ENCODE data around the gene WDR7.

The WDR7 gene

DNA sequence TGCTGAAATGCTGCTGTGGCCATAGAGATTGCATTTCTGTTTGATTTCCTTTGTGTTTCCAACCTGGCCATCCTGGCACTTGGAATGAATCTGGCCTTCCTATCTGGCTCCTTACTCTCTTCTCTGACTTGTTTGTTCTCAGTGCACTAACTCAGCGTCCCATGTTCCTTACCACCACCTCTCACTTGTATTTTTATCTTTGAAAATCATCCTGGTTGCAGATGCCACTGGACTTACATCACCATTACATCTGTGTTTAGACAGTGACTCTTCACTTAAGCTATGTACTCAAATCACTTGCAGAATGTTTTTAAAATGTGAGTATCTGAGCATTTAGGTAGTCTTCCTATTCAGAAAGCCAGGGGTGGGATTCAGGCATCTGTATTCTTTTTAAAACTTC, 239.5 kb downstream of the WDR7 start:
- DNase-seq (ENCODE audit: low read depth), result peak; percentile 67

DNA sequence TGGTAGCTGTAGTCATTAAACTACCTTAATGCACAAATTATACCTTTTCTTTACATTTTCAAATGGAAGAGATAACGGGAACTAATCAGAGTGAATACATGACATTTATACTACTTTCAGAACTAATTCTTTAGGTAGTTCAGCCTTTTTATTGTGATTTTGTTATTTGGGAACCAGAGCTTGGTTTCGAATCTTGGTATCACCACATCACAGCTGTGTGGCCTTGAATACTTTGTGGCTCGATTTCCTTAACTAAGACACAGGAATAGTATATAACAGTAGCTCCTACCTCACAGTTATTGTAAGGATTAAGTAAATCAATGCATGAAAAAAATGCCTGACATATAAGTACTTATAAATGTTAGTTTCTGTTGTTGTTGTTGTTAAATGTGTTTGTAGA, 240.0 kb downstream of the WDR7 start:
- no peak for DNase-seq (ENCODE audit: low read depth)

DNA sequence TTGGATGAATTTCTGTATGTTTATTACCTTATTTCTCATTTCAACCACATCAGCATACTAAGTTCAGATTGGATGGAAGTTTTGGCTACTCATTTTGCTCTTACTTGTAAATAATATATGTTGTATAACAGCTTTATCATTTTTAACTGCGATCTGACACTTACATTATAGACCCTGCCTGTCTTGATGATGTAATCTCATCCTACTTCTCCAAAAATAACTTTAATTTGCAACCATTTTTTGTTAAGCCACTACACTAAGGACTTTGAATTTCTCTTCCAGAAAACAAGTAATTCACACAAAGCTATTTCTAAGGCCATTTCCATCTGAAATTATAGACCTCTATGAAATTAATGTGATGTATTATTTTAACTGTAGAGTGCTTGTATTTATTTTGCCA, 240.7 kb downstream of the WDR7 start:
- no peak for DNase-seq (ENCODE audit: low read depth)

DNA sequence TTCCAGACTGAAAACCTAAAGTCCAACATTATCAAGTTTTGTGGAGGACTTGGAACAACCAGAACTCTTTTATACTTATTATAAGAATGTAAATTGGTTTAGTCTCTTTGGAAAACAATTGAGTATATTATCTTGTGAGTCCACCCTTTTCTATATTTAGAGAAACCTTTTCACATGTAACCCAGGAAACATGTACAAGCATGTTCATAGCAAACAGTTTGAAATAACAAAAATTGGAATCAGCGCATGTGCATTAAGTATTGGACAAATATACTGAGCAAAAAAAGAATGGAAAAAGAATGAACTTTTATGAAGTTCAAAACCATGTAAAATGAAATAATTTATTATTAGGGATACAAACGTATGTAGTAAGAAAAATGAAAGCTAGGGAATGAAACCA, 246.0 kb downstream of the WDR7 start:
- no peak for DNase-seq (ENCODE audit: low read depth)

DNA sequence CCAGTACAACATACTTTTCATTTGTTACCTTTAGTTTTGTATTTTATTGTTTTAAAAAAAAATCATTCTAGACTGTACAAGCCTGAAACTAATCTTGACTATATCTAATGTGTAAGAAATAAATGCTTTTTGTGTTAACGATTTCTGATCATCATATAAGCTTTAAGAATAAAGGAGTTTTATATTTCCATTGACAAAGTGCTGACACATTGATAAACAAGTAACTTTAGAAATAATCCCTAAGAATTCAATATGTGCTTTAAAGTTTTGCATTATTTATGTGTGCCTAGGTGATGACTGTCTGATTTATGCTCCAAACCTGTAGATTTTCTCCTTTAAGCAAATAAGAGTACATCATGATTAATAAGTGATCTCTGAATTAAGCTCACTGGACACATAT, 248.5 kb downstream of the WDR7 start:
- no peak for DNase-seq (ENCODE audit: low read depth)

DNA sequence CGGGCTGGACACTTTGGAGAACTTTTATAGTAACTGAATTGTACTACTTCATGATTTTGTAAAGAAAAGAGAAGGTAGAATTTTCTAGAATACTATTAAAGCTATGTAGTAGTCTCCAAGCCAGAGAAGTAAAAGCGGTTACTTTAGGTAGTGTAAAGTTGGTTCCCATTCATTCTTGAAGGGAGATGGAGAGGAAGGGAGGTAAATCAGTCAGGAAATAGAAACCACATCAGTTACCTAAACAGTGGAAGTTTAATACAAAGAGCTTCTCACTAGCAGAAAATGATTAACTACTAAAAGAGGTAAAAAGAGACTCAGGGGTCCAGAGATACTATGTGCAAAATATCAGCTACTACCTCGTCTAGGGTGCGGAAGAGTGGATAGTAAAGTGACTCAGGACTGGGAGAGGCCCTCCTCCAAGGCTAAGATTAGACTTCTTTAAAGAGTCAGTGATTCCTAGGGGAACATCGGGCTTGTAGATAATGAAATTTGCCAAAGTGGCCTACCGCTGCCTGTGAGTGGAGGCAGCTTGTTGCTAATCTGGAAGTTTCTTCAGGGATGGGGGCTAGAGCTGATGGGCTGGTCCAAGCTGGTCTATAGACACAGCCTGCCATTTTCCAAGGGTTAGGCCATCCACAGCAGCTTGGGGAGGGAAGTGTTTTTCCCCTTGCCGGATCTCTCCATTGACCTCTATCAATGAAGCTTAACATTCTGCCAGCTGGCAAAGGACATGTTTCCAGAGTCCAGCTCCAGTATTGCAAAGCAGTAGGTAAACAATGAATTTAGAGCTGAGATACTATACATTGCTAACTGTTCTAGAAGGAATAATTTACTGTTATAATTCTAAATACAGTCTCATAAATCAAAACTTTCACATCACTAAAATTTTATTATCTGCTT, 249.3 kb downstream of the WDR7 start:
- no peak for DNase-seq (ENCODE audit: low read depth)

DNA sequence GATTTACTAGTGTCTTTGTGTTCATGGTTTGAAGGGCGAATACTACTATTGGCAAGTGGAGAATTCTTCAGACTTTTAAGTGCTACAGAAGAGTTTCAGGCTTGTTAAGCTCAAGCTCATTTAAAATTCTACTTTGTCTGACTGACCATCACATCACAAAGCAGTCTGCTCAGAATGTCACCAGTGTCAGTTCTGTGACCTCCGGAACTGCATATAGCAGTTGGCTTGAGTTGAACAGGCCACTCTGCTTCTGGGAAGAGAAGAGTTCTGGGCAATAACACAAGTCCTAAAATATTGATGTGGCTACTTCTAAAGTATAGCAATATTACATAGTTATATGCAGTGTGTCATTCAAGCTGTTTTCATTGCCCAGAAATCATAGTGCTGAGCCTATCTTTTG, 250.8 kb downstream of the WDR7 start:
- no peak for DNase-seq (ENCODE audit: low read depth)

DNA sequence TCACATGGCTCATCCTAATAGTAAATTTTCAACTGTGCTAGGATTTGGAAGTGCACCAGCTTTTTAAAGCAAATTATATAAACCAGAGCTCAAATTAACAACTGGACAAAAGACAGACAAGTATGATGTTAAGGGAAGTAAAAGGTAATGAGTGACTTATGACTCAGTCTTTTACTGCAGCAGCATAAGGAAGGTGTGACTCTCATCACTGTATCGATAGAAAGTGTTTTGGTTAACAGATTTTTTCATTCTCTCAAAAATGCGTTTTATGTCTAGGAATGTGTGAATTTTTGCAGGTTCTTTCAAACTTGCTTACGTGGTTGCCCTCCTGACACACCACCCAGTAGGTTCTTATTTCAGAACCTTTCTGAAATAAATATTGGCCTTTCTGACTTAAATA, 251.5 kb downstream of the WDR7 start:
- DNase-seq (ENCODE audit: low read depth), result no peak

DNA sequence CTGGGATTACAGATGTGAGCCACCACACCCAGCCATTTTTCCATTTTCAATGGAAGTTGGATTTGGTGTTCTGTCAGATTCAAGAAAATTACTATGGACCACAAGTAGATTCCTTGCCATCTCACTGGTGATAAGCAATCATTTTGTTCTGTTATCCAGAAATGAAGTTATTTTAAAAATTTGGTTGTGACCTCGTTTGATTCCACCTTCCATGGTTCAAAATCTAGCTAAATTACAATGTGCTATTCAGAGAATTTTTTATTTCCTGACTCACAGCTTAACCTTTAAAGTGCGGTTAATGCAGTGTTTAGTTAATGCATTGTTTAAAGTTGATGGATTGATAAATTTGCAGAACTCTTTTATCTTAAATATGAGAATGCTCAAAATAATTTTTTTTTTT, 252.5 kb downstream of the WDR7 start:
- DNase-seq (ENCODE audit: low read depth), result no peak

DNA sequence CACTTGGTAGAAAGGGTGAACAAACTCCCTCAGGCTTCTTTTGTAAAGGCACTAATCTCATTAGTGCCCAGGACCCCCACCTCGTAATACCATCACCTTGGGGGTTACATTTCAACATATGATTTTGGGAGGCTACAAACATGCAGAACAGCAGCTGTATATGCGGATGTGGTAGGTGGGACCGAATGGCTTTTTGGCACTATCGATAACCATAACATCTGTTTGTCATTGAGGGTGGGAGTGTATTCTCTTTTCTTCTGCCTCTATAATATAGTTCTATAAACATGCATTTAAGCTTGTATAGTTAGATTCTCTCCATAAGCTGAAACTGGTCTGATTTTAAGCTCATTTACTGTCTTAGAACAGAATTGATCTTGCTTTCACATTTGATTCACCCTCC, 256.6 kb downstream of the WDR7 start:
- DNase-seq (ENCODE audit: low read depth), result no peak

DNA sequence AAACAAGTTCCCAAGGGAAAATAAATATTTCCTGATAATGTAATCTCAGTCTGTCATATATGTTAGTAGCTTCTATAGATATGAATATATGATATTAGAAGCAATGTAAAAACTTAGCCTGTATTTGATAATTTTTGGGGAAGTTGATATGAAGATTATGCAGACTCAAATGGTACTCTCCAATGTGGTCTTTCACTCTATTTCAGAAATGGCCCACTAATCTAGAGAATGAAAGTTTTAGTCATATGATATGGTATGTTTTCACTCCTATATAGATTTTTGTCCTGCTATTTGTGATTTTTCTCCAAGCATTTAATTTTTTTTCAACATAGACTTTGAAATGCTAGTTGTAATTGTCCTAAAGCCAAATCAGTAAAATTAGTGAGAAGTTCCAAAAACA, 259.1 kb downstream of the WDR7 start:
- DNase-seq (ENCODE audit: low read depth), result no peak

DNA sequence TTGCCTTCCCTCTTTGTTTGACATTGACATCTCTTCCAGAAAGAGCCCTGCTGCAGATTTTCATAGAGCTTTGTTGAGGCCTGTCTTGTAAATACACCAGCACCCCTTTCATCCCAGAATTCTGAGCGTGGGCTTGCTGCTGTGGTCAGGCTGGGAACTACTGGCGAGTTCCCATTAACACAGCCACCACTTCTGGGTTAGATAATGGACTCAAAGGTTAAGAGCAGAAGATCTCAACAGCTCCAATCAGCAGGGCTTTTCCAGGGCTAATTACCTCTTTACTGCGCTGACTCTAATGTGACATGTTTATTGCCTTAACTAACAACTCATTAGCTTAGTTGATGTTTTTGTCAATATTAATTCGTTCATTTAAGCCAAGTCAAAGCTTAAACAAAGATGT, 259.8 kb downstream of the WDR7 start:
- no peak for DNase-seq (ENCODE audit: low read depth)

DNA sequence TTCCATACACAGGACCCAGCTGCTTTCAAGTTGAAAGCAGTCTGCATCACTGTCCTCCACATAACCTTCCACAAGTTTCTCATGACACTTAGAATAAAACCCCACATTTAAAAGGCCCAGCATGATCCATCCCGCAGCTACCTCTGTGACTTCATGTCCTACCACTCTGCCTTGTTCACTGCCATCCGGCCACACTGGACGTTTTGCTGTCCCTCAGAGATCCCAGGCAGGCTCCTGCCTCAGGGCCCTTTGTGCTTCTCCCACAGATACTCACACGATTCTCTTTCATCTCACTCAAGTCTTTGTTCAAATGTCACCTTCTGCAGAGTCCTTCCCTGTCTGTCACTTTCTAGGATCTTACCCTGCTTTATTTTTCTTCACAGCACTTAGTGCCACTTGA, 262.8 kb downstream of the WDR7 start:
- DNase-seq (ENCODE audit: low read depth), result no peak

DNA sequence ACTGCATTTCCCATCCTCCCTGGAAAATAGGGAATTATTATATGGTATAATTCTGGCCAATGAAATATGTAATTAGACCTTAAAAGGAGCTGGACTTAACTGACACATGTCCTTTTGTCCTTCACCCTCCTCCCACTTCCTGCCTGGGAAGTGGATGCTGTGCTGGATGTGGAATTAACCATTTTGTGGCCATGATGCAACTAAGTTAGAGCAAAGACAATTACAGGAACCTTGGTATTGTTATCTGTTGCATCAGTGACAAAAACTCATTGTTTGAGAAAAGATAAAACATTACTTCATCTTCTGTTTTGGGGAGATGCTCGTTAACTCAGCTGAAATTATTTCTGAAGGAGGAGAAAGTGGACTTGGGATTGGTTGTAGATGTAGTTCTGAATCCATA, 268.0 kb downstream of the WDR7 start:
- no peak for DNase-seq (ENCODE audit: low read depth)

DNA sequence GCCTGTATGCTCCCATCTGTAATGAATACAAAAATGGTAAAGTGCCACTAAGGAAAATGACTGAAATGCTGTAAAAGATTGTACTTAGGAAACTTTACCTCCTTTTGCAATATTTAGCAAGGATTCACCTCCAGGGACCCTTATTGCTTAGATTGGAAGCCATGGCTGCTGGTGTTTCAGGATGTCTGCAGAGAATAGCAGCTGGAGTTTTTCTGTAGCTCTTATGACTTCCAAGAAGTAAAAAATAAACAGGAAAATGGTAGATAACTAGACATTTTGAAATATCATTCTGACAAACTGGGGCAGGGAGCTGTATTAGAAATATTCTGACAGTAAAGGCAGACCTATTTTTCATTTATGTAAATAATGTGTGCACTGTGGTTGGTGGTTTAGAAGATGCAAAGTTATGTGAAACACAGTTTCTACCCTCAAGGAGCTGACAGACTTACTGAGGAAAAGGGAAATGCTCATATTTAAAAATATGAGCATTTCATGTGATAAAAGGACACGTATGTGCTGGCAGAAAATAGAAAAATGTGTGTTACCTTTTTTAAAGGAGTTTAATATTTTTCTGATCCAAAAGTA, 270.8 kb downstream of the WDR7 start:
- DNase-seq (ENCODE audit: low read depth), result no peak

DNA sequence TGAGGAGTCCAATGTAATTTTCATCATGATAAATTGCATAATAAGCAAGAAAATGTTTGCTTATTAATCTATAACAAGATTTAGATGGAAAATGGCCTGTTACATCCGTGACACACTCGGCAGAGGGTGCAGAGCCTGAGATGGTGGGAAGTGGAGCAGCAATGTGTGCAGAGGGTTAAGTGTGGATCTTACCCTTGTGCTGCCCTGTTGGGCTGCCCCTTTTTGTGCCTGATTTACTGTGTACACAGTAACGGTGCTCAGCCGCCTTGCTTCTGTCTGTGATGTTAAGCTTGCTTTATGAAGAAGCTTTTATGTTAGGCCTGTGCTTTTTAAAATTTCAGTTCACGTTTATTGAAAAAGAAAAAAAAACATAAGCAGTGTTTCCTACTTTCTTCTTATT, 275.6 kb downstream of the WDR7 start:
- no peak for DNase-seq (ENCODE audit: low read depth)

DNA sequence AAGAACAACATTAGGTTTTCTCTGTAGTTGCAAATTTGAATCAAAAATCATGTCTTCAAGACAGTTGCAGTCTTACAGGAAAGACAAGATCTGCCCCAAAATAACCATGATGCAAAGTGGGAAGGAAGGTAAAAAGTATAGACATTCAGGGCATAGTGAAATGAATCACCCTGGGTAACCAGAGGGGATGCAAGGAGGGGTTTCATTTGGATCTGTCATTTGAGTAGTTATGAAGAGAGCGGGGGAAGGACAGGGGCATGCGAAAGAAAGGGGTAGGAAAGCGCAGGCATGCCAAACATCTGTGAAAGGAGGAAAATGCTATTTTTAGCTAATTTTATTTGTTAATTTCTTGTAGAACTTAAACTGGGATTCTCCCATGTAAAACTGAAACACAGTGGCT, 276.6 kb downstream of the WDR7 start:
- no peak for DNase-seq (ENCODE audit: low read depth)

DNA sequence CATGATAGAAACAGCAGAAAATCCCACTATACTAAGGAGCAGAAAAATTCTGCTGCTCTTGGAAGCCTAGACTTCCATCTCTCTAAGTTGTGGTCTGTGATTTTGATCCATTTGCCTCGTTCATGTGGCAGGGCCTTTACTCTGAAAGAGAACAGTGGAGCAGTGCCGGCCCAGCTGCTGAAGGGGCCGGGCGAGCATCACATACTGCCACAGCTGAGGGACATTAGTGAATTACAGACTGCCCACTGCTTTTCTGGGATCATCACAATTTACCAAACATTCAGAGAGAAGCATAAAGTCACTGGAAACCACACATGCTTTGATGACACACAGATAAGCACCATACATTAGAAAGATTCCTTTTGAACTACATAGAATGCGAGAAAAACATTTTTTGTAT, 278.7 kb downstream of the WDR7 start:
- no peak for DNase-seq (ENCODE audit: low read depth)

DNA sequence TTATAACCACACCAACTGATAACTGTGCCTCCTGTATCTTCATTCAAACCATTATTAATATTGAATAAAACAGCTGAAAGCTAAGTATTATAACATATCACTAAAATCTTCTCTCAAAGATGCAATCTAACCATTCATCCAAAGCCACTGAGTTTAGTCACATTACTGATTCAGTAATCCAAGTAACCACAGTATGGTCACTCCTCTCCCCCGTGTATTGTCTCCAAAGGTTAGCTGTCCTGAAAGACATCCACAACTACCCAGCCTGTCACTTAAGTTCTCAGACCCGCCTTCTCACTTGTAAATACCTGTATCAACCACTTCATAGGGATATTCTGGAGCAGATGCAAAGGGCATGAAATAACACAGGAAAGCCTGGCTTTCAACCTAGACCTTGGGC, 282.3 kb downstream of the WDR7 start:
- no peak for DNase-seq (ENCODE audit: low read depth)

DNA sequence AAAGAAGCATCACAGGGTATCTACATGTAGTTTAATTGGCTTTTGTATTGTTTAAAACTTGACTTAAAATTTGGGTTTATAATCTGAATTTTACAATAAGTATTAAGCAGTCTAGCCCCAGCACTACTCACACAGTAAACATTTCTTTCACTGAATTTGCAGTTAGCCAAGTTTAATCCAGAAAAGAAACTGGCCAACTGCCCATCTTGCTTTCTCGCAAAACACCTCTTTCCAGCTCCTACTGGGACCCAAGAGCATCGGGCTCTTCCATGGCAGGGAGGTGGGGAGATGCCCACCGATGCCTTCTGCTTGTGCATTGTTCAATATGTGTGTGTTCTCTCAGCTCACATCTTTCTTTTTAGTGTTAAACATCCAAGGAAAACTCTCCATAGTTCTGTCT, 283.0 kb downstream of the WDR7 start:
- no peak for DNase-seq (ENCODE audit: low read depth)

DNA sequence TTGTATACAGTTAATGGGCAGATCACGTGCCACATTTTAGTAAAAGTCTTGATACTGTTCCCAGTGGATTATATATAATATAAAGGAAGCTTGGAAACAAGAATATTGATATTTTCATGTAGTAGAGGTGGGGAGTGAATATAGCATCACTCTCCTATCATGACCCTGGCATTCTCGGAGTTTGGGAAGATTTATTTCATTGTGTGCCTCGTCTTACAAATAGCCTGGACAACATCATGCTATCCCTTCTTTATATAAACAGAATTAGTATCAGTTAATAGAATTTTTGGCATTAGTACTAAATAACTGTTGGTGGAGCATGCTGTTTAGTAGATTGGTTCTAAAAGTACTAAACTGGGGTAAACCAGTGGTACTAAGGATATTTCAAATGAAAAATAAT, 283.7 kb downstream of the WDR7 start:
- no peak for DNase-seq (ENCODE audit: low read depth)

DNA sequence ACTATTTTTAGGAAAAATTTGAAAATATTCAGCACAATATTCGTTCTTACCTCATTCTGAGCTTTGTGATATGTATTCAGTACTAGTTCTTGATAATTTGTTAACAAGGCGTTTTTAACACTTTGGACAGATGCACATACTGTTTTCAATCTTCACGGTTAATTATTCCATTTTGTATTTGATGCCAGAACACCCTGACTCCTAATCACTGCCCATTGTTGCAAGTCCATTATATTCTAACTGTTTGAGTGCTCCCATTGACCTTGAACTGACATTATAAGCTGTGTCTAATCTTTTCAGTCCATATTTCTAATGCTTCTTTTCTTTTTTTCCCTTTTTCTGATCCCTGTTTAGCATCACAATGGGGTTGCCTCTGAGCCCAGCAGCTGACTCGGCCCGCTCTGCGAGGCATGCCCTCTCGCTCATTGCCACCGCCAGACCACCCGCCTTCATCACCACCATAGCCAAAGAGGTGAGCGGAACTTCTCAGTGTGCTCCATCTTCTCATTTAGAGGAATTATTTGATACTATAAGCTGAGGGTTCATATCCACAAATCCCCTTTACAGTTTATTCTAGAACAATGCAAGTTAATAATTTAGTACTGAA, 284.4 kb downstream of the WDR7 start:
- DNase-seq (ENCODE audit: low read depth), result no peak

DNA sequence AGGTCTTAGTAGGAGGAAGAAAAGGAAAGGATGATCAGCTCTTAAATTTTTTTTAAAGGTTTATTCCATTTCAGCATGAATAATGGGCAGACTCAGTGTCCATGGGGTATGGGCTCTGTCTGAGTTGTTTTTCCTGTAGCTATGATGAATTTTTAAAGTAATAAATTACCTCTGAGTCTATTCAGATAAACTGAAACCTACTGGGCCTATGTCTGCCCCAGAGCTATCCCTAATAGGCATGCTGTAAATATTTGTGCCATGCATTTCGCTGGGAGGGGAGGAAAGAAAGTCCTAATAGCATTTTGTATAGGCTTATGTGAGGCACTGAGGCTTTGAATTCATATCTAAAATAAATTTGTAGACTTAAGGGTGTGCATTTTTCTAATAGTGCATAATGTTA, 285.3 kb downstream of the WDR7 start:
- DNase-seq (ENCODE audit: low read depth), result no peak

Measured in HS-5 (cell line).